DOHH2 (cell line): ENCODE measurements around the gene GPC5.

ENCODE experiments used
- H3F3A ChIP-seq: fragments of 200-600 bp; sonication (generic), shearing (Covaris generic); 2 replicates; pipeline ENCODE4 v1.6.0; 2016; ENCODE audit warnings: antibody characterized with exemption, mild to moderate bottlenecking; ENCODE audit not compliant: control insufficient read depth, insufficient read depth
- H3K27ac ChIP-seq: fragments of 200-600 bp; sonication (generic); 2 replicates; pipeline ENCODE4 v1.5.1; 2014; ENCODE audit warnings: low read depth, mild to moderate bottlenecking, low read length, moderate library complexity
- H3K27me3 ChIP-seq: fragments of 200-600 bp; sonication (generic); 2 replicates; pipeline ENCODE4 v1.6.1; 2014; ENCODE audit warnings: mild to moderate bottlenecking, low read length, mixed read lengths; ENCODE audit not compliant: control insufficient read depth
- H3K36me3 ChIP-seq: fragments of 200-600 bp; sonication (generic); 2 replicates; pipeline ENCODE4 v1.6.1; 2014; ENCODE audit warnings: mild to moderate bottlenecking, low read length, moderate library complexity, mixed read lengths; ENCODE audit not compliant: control insufficient read depth
- H3K4me1 ChIP-seq: fragments of 200-600 bp; sonication (generic); 2 replicates; pipeline ENCODE4 v1.6.1; 2014; ENCODE audit warnings: mild to moderate bottlenecking, low read length, mixed read lengths; ENCODE audit not compliant: control insufficient read depth
- H3K4me2 ChIP-seq: fragments of 200-600 bp; sonication (generic); 2 replicates; pipeline ENCODE4 v1.6.0; 2014; ENCODE audit warnings: mild to moderate bottlenecking, low read length, moderate library complexity
- H3K4me3 ChIP-seq: fragments of 200-600 bp; sonication (generic); 2 replicates; pipeline ENCODE4 v1.5.1; 2014; ENCODE audit warnings: mild to moderate bottlenecking, low read length, mixed read lengths
- H3K79me2 ChIP-seq: fragments of 200-600 bp; sonication (generic); 2 replicates; pipeline ENCODE4 v1.6.1; 2014; ENCODE audit warnings: mild to moderate bottlenecking, low read length, mixed read lengths; ENCODE audit not compliant: control insufficient read depth
- H3K9me2 ChIP-seq: fragments of 200-600 bp; sonication (generic); replicated peaks from 2 replicates; pipeline ENCODE4 v1.6.1; 2014; ENCODE audit warnings: mild to moderate bottlenecking, low read length, mixed read lengths; ENCODE audit not compliant: control insufficient read depth
- H3K9me3 ChIP-seq: fragments of 200-600 bp; sonication (generic); 2 replicates; pipeline ENCODE4 v1.6.1; 2014; ENCODE audit warnings: antibody characterized with exemption, low read length, mixed read lengths; ENCODE audit not compliant: control insufficient read depth, insufficient read depth
- H4K20me1 ChIP-seq: fragments of 200-600 bp; sonication (generic); 2 replicates; pipeline ENCODE4 v1.6.0; 2014; ENCODE audit warnings: low read depth, mild to moderate bottlenecking, antibody characterized with exemption, low read length, moderate library complexity; ENCODE audit not compliant: control insufficient read depth, insufficient read depth
- EZH2phosphoT487 ChIP-seq: fragments of 200-600 bp; sonication (generic); IDR thresholded peaks from 2 replicates; pipeline ENCODE4 v1.6.1; 2017; ENCODE audit warnings: borderline replicate concordance, mild to moderate bottlenecking, antibody characterized with exemption, low read length, moderate library complexity, mixed read lengths
- TF ChIP-seq, protein P1 (sequence below): fragments of 200-600 bp; sonication (generic); IDR thresholded peaks from one replicate; pipeline ENCODE4 v1.5.1; 2014; ENCODE audit warnings: antibody characterized with exemption, mild to moderate bottlenecking, low read depth, low read length; ENCODE audit not compliant: poor library complexity, severe bottlenecking

Gene GPC5

DNA sequence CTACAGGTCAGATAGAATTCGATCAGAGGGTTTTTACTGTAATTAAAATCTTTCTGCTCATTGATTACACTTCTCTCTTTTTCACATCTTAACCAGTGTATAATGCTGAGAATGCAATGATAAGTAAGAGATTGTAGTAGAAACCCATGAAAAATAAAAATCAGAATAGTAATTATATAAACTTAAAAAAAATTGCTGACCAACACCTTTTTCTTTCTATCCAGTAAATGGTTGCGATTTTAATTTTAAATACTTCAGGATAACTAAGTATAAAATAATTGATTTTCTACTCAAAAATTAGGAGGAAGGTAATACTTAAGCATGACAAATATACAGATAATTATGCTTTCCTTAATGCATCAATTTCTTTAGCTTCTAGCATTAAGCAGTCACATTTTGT is 917.6 kb downstream of the GPC5 start:
- Histone ChIP-seq H3K36me3 (no peaks in the 10 kb centered on the region), H3K9me3 (no peaks in the 10 kb centered on the region), H3K9me2 (no peaks in the 10 kb centered on the region), H3K27me3 (no peaks in the 10 kb centered on the region), H3K27ac (no peak overlapping the region), H4K20me1 (no peaks in the 10 kb centered on the region), H3K4me1 (no peaks in the 10 kb centered on the region), H3K4me2 (no peak overlapping the region), H3F3A (no peaks in the 10 kb centered on the region), H3K79me2 (no peaks in the 10 kb centered on the region), H3K4me3 (no peak overlapping the region)
- no peak for TF ChIP-seq EZH2phosphoT487
- TF ChIP-seq, protein P1, sequence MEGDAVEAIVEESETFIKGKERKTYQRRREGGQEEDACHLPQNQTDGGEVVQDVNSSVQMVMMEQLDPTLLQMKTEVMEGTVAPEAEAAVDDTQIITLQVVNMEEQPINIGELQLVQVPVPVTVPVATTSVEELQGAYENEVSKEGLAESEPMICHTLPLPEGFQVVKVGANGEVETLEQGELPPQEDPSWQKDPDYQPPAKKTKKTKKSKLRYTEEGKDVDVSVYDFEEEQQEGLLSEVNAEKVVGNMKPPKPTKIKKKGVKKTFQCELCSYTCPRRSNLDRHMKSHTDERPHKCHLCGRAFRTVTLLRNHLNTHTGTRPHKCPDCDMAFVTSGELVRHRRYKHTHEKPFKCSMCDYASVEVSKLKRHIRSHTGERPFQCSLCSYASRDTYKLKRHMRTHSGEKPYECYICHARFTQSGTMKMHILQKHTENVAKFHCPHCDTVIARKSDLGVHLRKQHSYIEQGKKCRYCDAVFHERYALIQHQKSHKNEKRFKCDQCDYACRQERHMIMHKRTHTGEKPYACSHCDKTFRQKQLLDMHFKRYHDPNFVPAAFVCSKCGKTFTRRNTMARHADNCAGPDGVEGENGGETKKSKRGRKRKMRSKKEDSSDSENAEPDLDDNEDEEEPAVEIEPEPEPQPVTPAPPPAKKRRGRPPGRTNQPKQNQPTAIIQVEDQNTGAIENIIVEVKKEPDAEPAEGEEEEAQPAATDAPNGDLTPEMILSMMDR: no peak

DNA sequence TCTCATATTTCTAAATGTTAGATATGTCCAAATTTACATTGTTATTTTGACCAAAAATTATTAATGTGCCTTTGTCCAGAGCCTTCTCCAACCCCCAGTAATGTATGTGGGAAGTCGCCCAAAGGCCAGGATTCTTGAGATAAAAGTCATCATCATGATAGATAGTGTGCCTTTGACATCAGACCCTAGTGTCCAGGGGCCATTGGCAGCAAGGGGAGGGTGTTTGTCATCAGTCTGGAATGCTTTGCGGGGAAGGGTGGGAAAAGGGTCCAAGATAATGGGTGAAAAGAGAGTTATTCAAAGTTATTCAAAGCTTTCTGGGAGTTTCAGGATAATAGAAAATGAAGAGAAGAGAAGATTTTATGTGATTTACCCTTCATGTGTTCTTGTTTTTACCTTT is 918.6 kb downstream of the GPC5 start:
- Histone ChIP-seq H3F3A (no peaks in the 10 kb centered on the region), H4K20me1 (no peaks in the 10 kb centered on the region), H3K4me3 (no peak overlapping the region), H3K9me3 (no peaks in the 10 kb centered on the region), H3K36me3 (no peaks in the 10 kb centered on the region), H3K9me2 (no peaks in the 10 kb centered on the region), H3K27ac (no peak overlapping the region), H3K4me2 (no peak overlapping the region), H3K4me1 (no peaks in the 10 kb centered on the region), H3K79me2 (no peaks in the 10 kb centered on the region), H3K27me3 (no peaks in the 10 kb centered on the region)
- TF ChIP-seq EZH2phosphoT487: no peak
- TF ChIP-seq, protein P1: no peak

DNA sequence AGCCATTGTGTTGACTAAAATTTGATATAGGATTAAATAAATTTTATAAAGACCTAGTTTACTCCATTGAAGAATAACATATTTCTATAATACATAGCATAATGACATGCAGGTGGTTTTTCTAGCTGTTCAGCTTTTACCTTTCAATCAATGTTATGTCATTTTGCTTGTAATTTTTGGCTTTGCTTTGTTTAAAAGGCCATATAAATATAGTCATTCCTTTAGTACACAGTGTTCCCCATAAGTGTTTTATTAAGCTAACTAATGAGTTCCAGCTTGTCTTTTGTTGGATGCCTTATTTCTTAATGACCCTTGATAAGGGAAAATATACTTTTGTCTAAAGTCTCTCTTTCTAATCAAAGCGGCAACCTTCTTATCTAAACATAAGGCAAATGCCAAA is 921.9 kb downstream of the GPC5 start:
- Histone ChIP-seq H3K4me2 (no peak overlapping the region), H3K27ac (no peak overlapping the region), H3K27me3 (no peaks in the 10 kb centered on the region), H4K20me1 (no peaks in the 10 kb centered on the region), H3K36me3 (no peaks in the 10 kb centered on the region), H3K9me2 (no peaks in the 10 kb centered on the region), H3K4me1 (no peaks in the 10 kb centered on the region), H3K79me2 (no peaks in the 10 kb centered on the region), H3K9me3 (no peaks in the 10 kb centered on the region), H3F3A (no peaks in the 10 kb centered on the region), H3K4me3 (no peak overlapping the region)
- TF ChIP-seq, protein P1: no peak
- no peak for TF ChIP-seq EZH2phosphoT487

DNA sequence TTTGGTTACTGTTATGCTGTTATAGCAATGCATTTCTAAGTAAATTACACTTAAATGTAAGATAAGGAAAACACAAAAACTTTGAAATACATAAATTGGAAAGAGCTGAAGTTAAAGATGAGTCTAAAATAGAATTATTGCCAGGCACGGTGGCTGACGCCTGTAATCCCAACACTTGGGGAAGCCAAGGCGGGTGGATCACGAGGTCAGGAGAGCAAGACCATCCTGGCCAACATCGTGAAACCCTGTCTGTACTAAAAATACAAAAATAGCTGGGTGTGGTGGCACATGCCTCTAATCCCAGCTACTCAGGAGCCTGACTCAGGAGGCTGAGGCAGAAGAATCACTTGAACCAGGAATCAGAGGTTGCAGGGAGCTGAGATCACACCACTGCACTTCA is 922.8 kb downstream of the GPC5 start:
- H3K27me3 ChIP-seq: no peaks in the 10 kb centered on the region
- no peak overlapping the region for H3K4me3 ChIP-seq
- no peaks in the 10 kb centered on the region for H3K36me3 ChIP-seq
- H4K20me1 ChIP-seq: no peaks in the 10 kb centered on the region
- H3K27ac ChIP-seq: no peak overlapping the region
- H3F3A ChIP-seq: no peaks in the 10 kb centered on the region
- no peak overlapping the region for H3K4me2 ChIP-seq
- TF ChIP-seq, protein P1: no peak
- TF ChIP-seq EZH2phosphoT487: no peak
- H3K79me2 ChIP-seq: no peaks in the 10 kb centered on the region
- no peaks in the 10 kb centered on the region for H3K9me2 ChIP-seq
- H3K4me1 ChIP-seq: no peaks in the 10 kb centered on the region
- H3K9me3 ChIP-seq: no peaks in the 10 kb centered on the region
